GM21526 (cell line): ENCODE data around the gene EFR3B.

Experiments used
- ATAC-seq: cut with Tn5 transposase; IDR thresholded peaks from one replicate; pipeline ENCODE4 v1.9.1; 2021; ENCODE audit warnings: moderate library complexity; ENCODE audit not compliant: unreplicated experiment, low FRiP score

The EFR3B gene

GRCh38 chr2:25174192-25174861 lies 132.5 kb downstream of the EFR3B start:
- no peak for ATAC-seq

- ATAC-seq, result no peak
These were observed 134.3 kb downstream of the EFR3B start for GRCh38 chr2:25176138-25176537.

GRCh38 chr2:25176541-25177181 lies 134.8 kb downstream of the EFR3B start:
- ATAC-seq, result no peak

DNA sequence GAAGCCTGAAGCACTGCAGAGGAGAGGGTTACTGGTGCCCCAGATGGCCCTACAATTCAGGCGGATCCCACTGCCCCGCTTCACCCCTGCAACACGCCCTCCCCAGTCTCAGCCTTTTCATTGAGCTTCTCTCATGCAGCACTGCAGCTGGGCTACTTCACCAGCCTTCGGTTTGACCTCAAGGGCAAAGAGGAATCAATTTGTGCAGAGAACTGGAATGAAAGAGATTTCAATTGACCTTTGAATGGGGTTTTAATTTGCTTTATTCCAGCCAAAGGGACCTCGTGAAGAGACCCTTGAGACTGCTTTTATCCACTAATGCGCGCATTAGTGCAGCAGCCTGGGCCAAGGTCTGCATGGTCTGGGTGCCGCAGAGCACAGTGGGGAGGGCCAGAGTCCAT lies 135.3 kb downstream of the EFR3B start:
- no peak for ATAC-seq

DNA sequence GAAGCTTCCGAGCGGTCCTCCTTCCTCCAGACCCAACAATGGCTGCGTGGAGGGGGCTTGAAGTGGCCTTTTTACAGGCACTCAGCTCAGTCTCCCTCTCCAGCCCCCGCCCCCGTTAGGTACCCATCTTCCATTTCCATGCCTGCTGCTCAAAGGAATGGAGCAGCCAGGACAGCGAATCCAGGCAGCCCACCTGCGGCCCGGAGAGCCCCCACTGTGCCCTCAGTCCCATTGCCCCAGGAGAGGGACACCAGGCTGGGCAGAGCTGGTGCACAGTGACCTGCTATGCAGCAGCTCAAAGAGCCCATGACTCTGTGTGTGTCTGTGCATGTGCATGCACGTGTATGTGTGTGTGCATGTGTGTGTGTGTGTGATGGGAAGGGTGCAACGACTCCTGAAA lies 137.1 kb downstream of the EFR3B start:
- ATAC-seq, result no peak

DNA sequence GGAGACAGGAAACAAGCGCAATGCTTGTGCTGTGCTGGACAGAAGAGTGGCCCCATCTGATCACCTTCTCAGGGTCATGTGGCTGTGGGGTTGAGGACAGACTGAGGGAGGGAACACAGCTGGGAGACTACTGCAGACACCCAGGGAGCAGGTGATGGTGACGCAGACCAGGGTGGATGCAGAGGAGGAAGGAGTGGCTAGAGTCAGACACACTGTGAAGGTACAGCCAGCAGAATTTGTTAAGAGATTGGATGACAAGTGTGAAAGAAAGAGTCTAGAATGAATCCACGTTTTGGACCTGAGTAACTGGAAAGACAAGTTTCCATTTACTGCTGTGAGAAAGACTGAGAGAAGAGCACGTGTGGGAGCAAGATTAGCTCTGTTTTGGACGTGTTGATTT lies 142.4 kb downstream of the EFR3B start:
- no peak for ATAC-seq

- ATAC-seq, result no peak
These were observed 146.0 kb downstream of the EFR3B start for GRCh38 chr2:25187729-25188350.

DNA sequence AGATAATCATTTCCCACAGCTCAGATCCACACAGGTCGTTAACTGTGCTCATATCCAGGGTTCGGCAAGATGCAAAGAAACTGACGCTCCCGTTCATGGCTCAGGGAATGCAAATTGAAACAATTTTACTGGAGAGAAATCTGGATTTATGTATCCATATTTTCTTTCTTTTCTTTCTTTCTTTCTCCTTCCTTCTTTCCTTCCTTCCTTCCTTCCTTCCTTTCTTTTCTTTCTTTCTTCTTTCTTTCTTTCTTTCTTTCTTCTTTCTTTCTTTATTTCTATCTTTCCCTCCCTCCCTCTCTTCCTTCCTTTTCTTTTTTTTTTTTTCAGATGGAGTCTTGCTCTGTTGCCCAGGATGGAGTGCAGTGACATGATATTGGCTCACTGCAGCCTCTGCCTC lies 146.5 kb downstream of the EFR3B start:
- no peak for ATAC-seq

GRCh38 chr2:25190536-25190935 lies 148.7 kb downstream of the EFR3B start:
- ATAC-seq, result no peak

DNA sequence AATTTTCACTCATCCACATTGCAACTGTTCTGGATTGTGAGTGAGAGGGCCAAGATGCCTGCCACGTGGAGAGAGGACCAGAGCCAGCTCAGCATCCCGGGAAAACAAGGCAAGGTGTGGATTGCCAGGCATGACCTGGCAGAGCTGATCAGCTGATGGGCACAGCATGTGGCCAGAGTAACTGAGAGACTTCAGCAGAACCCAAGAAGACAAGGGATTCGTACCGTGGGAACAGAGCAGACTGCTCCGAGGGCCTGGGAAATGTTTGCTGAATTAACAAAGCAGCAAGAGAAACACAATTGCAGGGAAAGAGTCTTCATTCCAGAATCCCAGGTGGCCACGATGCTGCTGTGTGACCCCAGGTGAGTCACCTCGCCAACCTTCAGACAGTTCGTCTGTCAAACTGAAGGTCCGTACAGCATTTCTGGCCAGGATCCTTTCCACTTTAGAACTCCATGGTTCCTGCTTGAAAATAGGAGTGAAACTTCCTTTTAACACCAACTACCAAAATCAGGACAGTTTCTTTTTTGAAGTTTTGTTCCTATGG lies 152.8 kb downstream of the EFR3B start:
- ATAC-seq, result no peak

DNA sequence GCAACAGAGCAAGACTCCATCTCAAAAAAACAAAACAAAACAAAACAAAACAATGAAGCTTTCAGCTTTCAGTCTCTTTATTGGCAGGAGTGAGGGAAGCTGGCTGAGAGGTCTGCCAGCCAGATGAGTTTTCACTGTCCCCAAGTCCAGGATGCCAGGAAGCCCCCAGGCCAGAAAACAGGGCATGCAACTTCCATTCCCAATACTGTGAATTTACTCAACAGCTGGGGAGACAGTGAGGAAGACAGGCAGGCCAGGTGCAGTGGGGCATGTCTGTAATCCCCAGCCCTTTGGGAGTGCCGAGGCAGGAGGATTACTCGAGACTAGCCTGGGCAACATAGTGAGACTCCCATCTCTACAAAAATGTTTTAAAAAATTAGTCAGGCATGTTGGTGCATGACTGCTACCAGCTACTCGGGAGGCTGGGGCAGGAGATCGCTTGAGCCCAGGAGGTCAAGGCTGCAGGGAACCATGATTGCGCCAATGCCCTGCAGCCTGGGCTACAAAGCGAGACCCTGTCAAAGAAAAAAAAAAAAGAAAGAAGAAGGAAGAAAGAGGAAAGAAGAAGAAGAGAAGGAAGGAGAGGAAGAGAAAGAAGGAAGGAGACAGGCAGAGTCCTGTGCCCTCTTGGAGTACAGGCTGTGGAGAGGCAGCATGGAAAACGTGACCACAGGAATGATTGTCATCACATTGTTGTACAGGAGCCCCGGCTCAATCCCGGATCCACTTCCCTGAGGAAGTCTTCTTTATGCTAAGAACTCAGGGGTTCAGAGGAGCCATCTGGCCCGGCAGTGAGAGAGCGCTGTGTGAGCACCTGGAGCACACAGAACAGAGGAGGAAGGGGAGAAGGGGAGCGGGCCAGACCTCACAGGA lies 155.7 kb downstream of the EFR3B start:
- no peak for ATAC-seq

GRCh38 chr2:25198209-25198525 lies 156.3 kb downstream of the EFR3B start:
- no peak for ATAC-seq

GRCh38 chr2:25198576-25198975 lies 156.7 kb downstream of the EFR3B start:
- ATAC-seq, result no peak

DNA sequence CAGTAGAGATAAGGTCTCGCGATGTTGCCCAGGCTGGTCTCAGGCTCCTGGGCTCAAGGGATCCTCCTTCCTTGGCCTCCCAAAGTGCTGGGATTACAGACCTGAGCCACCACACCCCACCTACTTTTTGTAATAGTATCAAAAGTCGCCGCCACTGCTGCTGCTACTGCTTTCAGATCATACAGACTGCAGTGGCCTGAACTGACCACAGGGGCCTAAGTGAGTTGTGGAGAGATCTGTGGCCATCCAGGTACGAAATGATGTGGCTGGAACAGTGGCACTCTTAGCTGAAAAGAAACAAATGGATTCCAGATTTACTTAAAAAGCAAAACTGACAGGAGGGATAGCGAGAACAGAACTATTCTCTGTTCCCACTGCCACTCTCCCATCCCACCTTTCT lies 159.4 kb downstream of the EFR3B start:
- ATAC-seq, result no peak

DNA sequence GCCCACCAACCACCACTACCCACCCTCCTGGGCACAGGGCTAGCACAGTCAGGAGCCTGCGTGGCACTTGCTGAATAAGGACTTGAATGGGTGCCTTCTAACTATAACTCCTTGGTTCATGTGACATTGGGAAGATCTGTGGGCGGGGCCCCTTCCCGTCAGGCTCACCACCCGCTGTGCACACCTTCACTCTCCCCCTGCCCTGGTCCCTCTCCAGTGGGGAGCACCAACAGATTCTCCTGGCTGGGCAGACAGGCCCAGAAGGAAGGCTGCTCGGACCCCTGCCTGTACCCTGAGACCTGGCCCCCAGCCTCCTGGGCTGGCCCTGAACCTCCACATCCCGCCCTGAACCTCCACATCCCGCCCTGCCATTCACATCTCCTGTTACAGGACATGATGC lies 159.9 kb downstream of the EFR3B start:
- no peak for ATAC-seq

DNA sequence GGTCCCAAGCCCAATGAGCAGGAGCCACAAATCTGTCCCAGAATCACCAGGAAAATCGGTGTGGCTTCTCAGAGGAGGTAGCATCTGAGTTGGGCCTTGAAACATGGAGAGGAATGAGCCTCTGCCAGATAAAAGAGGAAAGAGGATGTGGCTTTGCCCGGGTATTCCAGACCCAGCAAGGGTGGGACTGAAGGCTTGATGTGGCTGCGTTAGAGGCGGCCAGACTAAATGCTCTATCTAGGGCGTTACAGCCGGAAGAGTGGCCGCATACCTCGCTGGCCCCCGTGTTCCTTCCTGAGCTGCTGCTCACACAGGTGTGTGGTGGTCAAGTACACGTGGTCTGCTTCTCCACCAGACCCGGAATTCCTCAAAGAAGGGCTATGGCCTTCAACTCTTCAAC lies 160.4 kb downstream of the EFR3B start:
- ATAC-seq, result no peak

- ATAC-seq, result no peak
These were observed 162.4 kb downstream of the EFR3B start for GRCh38 chr2:25204190-25204838.

DNA sequence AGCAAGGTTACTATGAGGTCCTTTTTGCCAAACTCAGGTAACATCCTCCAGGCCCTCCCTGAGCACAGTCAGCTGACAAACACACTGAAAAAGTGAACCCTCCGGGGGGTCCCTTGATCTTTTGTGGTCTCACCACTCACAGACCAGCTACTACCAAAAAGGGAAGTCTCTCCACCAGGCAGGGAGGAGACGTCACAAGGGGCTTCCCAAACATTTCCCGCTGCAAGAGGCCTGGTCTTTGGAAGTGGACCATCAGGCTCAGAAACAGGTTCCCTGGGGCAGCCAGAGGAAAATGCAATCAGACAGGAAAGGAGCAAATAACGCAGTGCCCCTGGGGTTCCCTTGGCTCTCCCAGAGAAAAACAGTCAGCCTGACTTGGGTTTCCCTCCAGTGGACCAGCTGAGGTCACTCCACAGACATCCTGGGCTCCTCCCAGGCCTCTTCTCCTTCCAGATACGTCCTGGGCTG lies 165.2 kb downstream of the EFR3B start:
- no peak for ATAC-seq
